Measurements from ENCODE around the gene ZFAND3.

GRCh38 chr6:38174806-38175495 lies 355.4 kb downstream of the ZFAND3 start:
- TF ChIP-seq, protein P1, sequence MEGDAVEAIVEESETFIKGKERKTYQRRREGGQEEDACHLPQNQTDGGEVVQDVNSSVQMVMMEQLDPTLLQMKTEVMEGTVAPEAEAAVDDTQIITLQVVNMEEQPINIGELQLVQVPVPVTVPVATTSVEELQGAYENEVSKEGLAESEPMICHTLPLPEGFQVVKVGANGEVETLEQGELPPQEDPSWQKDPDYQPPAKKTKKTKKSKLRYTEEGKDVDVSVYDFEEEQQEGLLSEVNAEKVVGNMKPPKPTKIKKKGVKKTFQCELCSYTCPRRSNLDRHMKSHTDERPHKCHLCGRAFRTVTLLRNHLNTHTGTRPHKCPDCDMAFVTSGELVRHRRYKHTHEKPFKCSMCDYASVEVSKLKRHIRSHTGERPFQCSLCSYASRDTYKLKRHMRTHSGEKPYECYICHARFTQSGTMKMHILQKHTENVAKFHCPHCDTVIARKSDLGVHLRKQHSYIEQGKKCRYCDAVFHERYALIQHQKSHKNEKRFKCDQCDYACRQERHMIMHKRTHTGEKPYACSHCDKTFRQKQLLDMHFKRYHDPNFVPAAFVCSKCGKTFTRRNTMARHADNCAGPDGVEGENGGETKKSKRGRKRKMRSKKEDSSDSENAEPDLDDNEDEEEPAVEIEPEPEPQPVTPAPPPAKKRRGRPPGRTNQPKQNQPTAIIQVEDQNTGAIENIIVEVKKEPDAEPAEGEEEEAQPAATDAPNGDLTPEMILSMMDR (IDR thresholded peaks at IDR 0.05), result no peak
- TF ChIP-seq POLR2A (IDR thresholded peaks at IDR 0.05; ENCODE audit: low read depth), result no peak
- no peak for TF ChIP-seq POLR2AphosphoS5 (IDR thresholded peaks at IDR 0.05)
- TF ChIP-seq EP300 (IDR thresholded peaks at IDR 0.05), result no peak
